GM19463 (cell line): ENCODE results near the gene NEURL1.
"Not testable (repeated sequence)": the region's sequence is repeated elsewhere in the genome, so short reads cannot be mapped to it uniquely, and the experiment has no call there.

Experiments used
- ATAC-seq: cut with Tn5 transposase; IDR thresholded peaks from one replicate; pipeline ENCODE4 v1.9.1; 2021; ENCODE audit warnings: mild to moderate bottlenecking, moderate library complexity; ENCODE audit not compliant: unreplicated experiment

The NEURL1 gene

DNA sequence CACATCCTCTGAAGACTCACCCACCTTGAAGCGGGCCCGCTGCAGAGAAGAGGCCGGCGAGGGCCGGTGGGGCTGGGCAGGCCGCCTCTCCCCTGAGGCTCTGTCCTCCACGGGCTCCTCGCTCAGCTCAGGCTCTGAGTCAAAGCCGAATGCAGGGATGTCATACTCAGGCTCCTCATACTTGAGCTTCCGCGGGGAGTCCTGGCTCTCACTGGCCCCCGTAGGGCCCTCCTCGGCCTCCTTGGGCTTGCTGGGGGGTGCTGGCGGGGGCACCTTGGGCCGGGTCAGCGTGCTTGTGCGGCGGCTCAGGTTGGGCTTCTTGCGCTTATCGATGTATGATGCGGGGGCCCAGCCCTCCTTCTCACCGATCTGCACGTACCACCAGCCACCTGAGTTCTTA, 109.9 kb downstream of the NEURL1 start:
- no peak for ATAC-seq

DNA sequence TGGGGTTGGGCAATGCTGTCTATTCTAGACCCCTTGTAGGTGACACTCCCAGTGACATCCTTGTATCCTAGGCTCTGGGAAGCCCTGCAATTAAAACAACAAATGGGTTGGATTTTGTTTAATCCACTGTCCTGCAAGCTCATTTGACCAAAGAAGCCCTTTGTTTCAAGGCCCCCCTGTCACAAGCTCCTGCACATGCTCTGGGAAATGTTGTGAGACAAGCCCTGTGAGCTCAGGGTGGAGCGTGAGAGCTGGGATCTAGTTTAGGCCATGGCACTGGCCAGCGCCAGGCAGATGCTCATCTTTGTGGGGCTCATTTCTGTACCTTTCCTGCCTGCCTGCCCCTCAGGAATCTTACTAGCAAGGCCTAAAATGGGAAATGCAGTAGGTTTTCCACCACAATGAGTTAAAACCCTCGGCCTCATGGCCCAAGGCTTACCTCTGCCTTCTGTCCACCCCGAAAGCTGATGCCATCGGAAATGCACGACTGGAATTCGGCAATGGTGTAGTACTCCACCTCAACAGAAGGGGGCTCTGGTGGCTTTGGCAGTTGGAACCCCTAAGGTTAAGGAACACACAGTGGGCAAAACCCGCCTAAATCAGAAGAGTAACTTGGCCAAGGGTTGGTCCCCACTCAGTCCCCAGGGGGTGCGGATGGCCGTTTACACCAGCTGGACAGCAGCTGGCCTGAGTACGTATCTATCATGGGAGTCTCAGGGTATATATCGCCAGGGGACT, 112.0 kb downstream of the NEURL1 start:
- no peak for ATAC-seq

DNA sequence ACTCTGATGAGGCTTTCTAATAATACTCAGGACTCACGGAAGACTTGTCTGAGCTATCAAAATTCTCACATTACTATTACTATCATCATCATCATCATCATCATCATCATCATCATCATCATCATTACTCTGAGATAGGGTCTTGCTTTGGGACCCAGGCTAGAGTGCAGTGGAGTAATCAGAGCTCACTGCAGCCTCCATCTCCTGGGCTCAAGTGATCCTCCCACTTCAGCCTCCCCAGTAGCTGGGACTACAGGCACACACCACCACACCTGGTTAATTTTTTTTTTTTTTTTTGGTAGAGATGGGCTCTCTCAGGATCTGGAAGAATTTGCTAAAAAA, 112.6 kb downstream of the NEURL1 start:
- not testable (repeated sequence) for ATAC-seq

DNA sequence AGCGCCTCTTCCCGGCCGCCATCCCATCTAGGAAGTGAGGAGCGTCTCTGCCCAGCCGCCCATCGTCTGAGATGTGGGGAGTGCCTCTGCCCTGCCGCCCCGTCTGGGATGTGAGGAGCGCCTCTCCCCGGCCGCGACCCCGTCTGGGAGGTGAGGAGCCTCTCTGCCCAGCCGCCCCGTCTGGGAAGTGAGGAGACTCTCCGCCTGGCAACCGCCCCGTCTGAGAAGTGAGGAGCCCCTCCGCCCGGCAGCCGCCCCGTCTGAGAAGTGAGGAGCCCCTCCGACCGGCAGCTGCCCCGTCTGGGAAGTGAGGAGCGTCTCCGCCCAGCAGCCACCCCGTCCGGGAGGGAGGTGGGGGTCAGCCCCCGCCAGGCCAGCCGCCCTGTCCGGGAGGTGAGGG, 113.5 kb downstream of the NEURL1 start:
- ATAC-seq = not testable (repeated sequence)

GRCh38 chr10:103608056-103608455, 114.6 kb downstream of the NEURL1 start:
- ATAC-seq = not testable (repeated sequence)

DNA sequence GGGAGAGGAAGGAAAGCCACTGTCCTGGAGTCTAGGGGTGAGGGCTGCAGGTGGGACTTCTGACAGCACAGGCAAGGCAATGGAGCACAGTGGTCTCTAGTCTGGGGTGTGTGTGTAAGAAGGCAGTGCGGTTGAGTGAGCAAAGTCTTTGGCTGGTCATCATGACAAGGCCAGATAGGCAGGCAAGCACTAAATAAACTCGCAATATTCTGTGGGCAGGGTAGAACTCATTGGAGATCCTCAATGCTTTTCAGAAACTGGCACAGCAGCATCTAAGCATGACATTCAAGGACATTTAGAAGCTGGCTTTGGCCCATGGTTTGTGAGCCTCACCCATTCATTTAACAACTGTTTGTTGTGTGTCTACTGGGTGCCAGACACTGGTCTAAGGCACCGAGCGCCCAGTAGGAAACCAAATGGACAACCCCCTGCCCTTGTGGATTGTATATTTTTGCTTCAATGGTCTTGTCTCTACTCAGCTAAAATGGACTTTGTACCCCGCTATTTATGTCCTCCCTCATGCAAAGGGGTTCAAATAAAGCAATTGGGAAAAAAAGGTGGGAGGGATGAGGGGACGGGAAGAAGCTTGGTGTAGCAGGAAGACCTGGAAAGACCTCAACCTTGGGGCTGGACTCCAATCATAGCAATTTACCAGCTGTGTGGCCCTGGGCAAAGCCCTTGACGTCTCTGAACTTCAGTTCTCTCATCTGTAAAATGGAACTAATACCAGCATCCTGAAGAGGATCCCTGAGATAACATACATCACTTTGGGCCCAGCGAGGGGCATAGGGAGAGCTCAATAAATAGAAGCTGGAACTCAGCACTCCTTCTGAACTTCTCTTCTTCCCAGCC, 116.0 kb downstream of the NEURL1 start:
- ATAC-seq = no peak

DNA sequence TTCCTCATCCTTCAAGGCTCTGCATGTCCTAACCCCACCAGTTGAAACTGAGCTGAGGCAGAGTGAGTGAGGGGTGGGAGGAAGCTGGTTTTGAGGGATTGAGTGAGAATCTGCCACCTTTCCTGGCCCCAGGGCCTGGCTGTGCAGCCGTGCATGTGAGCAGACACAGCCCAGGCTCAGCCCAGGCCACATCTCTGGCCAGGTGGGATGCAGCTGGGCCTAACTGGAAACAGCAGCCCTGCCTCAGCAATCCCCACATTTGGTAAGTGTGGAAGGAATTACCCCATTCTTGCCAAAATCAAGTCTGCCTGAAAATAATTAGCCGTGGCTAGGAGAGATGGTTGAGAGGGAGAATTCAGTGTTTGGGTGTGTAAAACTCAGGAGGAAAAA, 116.6 kb downstream of the NEURL1 start:
- no peak for ATAC-seq

GRCh38 chr10:103610921-103611511, 117.5 kb downstream of the NEURL1 start:
- ATAC-seq = no peak

- ATAC-seq = no peak
These were observed 119.2 kb downstream of the NEURL1 start for GRCh38 chr10:103612462-103613365.

- ATAC-seq = no peak
These were observed 120.1 kb downstream of the NEURL1 start for GRCh38 chr10:103613616-103614015.

DNA sequence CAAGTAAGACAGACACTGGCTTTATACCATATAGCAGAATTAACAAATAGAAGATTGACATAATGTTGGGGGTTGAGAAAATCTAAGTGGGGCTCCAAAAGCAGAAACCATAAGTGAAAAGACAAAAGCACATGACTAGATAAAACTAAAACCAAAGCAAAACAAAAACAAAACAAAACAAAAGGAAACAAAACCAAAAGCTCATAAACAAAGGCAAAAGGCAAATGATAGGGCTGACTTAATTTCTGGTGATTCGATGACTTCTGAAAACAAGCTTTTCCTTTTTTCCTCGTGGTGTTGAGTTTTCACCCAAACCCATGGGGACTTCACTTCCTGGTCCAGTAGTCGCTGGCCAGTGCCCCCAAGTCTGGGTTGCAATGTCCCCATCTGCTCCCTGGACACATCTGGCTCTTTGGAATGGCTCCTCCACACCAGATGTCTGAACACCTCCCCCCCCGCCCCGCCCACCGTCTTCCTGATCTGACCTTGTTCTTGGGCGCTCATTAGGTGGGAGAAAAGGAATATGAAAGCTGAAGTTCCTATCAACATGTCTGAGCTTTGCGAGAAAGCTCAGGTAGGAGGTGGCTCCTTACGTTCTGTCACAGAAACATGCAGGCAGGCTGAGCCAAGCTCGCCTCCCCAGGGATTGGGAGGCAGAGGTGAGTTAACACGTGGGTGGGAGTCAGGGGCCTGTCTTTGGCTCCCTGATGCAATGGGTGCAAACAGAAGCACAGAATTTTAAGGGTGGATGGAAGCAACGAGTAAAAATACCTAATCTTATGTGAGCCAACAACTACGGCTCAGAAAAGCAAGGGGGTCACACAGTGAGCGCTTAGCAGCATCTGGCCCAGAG, 121.0 kb downstream of the NEURL1 start:
- ATAC-seq = no peak

DNA sequence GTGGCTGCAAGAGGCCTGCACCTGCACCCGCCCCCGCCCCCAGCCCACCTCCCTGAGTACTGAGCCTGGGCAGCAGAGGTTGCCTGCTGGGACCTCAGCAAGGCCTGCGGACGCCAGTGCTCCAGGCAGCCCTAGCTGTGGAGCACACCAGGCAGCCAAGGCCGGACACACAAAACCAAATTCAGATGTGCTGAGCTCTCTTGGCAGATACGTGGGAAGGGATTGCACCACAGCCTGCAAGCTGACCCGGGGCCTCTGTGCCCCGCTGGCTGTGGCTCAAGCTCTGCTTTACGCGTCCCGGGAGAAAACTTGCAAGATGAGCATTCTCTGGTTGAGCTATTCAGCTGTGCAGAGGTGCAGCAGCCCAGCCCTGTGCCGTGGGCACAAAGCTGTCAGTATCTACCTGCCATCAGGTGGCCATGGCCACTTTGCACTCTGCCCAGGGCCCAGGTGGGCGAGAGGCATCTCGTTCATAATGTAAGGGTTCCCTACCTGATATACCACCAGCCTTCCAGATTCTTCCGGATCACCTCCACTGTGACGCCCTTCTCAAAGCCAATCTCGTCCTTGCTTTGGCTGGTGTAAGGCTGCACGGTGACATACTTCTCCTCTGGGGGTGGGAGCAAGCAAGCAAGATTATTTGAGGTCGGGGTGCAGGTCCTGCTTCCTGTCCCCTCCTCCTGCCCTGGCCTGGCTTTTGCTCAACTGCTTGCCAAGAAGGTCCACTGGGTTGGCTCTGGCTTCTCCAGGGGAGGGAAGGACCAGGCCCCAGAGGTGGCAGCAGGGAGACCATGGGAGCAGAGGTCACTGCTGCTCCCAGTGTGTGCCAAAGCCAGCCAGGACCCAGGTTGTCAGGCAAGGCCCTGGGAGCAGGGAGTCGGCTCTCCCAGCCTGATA, 123.4 kb downstream of the NEURL1 start:
- ATAC-seq = no peak

DNA sequence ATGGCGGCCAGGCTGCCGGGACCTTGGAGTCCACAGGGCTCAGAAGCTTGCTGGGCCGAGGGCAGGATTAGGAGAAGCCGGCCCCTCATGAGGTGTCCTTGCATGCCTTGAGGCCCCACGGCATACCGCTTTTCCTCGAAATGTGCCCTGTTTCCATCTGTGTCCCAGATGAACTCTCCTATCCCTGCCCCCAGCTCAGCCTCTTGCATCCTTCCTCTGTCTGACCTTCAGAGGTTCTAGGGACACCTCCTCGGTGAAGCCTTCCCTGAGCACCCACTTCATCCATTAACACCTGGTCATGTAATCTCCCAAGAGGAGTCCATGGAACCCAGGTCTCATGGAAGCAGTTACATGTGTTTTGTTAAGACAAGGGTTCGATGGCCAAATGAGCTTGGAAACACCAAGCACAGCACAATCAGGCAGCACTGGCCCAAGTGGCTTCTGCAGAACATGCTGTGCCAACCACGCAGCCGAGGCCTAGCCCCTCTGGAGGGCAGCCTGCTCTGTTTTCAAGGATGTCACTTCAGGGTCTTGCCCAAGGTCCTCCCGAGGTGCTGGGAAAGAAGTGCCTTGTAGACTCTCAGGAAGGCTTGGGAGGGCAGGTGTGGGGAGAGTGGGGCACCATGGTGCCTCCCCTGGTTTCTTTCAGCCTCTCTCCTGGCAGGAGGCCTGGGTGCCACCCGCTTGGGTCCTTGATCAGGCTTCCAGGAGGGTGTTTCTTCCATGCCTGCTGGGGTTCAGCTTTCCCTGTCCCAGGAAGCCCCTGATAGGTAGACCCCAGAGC, 124.3 kb downstream of the NEURL1 start:
- no peak for ATAC-seq

DNA sequence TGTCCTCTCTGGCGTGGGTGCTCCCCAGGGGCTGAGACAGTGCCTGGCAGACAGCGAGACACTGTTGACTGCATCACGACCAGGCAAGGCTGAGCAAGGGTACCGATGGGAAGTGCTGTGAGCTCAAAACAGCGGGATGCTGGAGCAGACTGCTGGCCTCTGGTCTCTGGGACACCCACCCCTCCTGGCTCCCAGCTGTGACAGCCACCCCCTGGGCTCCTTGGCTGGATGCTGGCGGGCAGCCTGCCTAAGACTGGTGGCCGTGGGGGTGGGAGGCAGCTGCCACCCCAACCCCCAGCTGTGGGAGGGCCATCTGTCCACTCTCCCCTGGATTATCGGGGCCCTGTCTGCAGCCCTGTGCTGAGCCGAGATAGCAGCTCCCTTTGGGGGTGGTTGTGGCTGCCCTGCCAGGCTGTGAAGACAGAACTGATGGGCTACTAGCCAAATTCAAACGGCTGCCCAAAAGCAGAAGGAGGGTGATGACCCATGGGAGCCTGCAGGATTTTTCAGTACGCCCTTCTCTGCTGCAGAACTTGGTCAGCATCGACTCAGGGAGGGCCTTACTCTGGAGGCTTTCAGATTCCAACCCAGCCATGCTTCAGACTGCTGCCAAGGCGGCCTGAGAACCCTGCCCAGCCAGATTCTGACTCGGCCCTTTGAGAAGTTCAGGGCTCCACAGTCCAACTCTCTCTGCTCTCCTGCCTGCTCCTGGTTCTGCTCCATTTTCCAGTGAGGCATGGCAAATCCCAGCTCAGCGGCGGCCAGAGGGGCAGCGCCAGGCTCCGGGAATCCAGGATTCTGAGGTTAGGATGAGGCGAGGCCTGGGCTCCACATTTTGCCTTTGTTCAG, 125.3 kb downstream of the NEURL1 start:
- no peak for ATAC-seq

DNA sequence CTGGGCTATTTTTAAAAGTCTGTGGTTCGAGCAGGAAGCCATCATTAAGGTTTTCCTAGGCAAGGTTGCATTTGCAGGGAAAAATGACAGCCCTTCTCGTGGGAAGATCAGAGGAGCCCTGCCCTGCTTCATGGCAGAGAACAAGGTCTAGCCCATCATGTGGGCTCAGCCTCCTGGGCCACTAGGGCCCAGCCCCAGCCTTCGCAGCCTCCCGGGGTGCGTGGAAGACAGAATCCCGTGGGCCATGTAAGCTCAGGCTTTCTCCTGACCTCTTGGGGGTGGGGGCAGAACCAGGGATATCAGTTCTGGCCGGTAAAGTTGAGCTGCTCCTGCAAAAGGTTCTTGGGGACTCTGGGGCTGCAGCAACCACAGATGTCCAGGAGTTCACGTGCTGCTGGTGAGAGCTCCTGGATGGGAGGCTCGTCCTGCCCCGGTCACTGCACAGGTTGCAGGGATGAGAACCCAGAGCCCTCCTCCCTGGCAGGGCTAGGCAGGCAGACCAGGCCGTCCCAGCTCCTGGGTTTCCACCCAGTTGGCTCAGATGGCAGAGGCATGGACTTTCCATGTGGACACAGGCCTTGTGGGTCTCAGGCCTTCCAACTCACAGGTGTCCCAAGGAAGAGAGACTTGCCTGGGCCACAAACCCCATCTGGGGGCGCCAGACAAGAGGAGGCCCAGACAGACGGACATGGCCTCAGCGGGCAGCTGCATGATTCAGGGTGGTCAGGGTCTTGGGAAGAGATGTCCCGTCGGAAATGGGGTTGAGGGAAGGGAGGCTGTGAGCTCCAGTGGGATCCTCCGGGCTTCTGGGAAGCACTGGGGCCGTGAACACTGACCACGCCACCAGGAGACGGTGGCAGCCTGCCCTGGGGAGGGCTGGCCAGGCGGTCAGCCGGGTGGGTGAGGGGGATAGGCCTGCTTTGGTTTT, 126.2 kb downstream of the NEURL1 start:
- ATAC-seq = no peak

GRCh38 chr10:103620352-103620740, 126.8 kb downstream of the NEURL1 start:
- ATAC-seq = no peak
